HG03175 (cell line): Measurements from ENCODE around the gene GABRG3.
"Not testable (repeated sequence)": the region's sequence is repeated elsewhere in the genome, so short reads cannot be mapped to it uniquely, and the experiment has no call there.

Experiments used
- ATAC-seq: cut with Tn5 transposase; IDR thresholded peaks from one replicate; pipeline ENCODE4 v1.9.1; 2021; ENCODE audit warnings: mild to moderate bottlenecking, moderate library complexity; ENCODE audit not compliant: unreplicated experiment

Gene GABRG3

GRCh38 chr15:27323801-27324200, 352.8 kb downstream of the GABRG3 start:
- no peak for ATAC-seq

- no peak for ATAC-seq
These were observed 354.1 kb downstream of the GABRG3 start for GRCh38 chr15:27324886-27325615.

DNA sequence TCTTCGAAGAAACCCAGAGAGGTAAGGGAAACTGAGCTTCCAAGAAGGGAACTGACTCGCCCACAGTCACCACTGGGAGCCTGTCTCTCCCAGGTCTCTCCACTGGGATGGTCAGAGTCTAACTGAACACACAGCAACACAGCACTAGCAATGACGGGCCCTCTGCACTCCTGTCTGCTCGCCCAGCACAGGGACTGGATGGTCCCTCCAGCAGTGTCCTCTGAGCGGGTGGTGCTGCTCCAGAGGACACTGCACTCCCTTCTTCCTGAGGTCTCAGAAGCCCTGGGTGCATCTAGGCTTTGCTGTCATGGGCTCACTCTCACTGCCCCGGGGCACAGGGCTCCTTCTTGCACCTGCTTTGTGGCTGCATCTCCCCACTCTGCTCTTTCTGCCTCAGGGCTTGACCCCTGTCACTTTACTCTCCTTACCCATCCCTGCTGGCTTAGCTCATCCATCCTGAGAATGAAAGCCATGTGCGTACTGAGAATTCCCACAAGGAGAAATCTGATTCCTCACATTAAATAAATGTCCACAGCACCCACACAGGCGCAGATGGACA, 356.6 kb downstream of the GABRG3 start:
- ATAC-seq = no peak

GRCh38 chr15:27328186-27328585, 357.2 kb downstream of the GABRG3 start:
- no peak for ATAC-seq

DNA sequence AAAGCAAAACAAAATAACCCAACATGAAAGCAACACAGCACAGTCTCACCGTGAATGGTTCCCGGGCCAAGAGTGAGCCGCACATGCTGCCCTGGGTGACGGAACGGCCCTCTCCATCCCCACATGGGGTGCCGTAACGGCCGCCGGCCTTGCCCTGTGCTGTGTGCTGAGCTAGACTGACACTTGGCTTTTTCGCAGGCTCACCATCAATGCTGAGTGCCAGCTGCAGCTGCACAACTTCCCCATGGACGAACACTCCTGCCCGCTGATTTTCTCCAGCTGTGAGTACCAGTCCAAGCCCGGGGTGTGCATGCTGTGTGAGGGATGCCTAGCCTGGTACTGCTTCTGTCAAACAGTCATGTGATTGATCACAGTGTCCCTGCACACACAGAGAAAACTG, 357.6 kb downstream of the GABRG3 start:
- ATAC-seq = no peak

DNA sequence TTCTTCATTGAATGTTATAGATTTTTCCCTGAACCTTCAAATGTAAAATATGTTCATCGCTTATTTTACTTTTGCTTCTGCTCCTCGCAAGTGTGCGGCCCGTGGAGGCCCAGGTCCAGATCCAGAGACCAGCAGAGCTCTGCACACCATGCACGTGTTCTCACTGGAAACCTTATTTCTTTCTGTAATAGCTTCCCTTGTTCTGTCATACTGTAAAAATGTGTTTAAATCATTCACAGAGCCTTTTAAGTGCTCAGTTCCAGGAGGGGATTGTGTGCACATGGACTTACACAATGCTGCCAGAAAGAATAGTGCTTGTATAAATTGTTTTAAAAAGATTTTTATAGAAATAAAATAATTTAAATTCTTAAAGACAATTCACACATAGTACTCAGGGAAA, 359.3 kb downstream of the GABRG3 start:
- no peak for ATAC-seq

DNA sequence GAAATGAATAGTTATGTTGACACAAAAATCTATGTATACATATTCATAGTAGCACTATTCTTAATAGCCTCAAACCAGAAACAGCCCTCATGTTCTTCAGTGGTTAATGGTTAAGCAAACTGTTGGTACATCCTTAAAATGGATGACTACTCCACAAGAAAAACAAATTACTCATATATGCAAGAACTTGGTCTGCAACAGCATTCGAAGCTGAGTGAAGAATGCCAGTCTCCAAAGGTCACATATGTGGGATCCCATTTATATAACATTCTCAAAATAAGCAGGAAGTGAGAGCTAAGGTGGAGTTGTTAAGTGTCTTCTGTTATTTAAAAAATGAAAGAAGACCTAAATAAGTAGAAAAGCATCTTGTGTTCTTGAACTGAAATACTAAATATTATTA, 365.7 kb downstream of the GABRG3 start:
- ATAC-seq = no peak

GRCh38 chr15:27339138-27339537, 368.2 kb downstream of the GABRG3 start:
- ATAC-seq = no peak

GRCh38 chr15:27341780-27342343, 370.9 kb downstream of the GABRG3 start:
- no peak for ATAC-seq

DNA sequence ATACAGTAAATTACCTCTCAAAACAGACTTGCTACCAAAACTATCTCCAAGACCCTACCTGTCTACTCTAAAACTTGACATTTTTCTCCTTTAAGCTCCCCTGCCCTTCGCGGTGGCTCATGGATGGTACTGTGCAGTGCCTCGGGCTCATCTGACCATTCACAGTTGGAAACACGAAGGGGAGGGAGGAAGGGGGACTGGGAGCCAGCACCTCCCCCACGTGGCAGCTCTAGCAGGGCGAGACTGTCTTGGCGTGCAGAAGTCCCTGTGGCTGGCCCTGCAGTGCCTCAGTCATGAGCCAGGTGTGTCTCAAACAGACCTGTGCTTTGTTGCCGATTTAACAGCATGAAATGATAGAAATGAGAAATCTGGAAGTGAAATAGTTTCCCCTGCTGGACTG, 372.0 kb downstream of the GABRG3 start:
- ATAC-seq = no peak

DNA sequence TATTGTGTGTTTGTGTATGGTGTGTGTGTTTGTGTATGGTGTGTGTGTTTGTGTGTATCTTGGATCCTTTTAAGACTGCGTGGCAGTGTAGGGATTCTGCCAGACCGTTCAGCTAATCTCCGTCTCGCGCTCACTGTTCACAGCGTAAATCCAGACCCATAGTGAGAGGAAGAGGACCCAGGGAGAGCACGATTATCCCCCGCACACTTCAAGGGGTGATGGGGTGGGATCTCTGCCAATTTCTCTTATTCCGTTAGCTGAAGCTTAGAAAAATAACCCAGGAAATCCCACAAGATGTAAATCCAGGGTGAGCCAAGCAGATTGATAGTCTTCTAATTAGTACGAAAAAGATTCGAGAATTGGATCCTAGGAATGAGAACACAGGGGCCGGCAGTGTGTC, 381.2 kb downstream of the GABRG3 start:
- no peak for ATAC-seq

DNA sequence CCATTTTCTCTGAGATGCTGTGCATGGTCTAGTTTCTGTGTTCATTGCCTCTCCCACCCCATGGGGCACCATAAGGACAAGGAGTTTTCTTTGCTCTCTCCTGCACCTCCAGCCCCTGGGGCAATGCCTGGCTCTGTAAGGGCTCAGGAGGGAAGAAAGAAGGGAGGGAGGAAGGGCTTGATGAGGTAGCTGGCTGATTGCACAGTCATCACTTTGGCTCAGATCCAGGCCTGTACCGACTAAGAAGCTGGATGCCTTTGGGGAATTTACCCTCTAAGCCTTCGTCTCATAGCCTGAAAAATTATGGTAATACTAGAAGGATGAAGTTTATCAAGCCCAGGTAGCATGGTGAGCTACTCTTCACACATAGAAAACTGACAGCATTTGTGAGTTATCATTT, 382.9 kb downstream of the GABRG3 start:
- no peak for ATAC-seq

- no peak for ATAC-seq
These were observed 387.9 kb downstream of the GABRG3 start for GRCh38 chr15:27358751-27359434.

DNA sequence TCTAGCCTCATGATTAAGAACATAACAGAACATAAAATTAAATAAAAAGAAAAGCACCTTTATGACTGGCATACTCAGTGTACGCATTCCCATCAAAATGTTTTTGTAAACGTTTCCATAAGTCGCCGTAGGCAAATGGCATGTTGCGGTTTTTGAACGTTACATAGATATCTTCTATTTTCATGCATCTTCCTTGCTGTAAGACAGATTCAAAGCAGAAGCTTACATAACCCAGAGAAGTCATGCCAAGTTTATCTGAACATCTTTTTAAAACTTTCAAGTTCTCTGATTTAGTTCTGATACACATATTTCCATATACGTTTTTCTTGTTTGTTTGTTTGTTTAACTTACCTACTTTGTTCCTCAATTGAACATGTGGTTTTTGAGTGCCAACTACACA, 388.6 kb downstream of the GABRG3 start:
- no peak for ATAC-seq

DNA sequence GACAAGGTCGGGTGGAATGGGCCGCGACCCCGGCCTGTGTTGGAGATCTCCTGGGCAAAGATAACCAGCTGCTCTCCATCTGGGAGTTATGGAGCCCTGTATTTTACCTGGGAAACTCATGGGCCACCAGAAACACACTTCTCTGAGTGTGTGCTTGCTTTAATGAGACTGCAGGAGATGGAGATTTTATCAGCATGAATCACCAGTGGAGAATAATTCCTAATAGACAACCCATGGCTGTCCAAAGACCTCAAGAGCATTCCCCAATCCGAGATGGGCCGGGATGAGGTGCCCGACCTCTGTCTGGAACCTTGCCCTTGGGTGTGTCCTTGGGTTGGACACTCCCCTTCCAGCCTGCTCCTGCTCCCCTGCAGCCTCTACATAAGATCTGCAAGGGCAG, 389.3 kb downstream of the GABRG3 start:
- no peak for ATAC-seq

DNA sequence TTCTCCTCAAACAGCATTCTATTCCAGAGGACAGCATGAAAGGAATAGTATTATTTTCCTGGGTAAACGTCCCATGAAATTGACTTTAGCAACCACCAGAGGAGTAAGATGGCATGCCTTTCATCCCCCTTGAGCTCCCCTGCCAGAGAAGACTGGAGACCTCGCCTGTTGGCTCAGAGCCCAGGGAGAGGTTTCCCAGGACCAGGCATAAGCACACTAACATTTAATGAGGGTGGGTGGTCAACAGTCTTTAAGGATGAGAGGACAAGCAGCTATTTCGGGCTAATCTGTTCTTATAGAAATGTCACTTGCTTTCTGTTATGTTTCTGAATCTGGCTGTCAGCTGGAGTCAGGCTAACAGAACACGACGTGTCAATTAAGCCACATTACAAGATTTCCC, 390.5 kb downstream of the GABRG3 start:
- no peak for ATAC-seq

DNA sequence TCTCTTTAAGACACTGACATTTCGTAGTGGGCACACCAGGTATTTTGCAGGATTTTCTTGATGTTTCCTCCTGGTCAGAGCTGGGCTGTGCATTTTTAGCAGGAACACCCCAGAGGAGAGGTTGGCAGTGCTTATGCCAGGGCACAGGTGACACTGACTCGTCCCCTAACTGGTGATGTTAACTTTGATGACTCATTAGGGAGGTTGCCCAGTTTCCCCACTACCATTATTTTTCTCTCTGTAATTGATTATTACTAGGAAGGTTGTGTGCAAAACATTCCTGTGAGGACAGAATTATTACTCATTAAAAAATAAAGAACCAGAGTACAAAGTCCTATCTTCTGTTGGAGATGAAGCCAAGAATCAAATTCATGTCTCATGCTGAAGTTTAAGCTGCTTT, 394.5 kb downstream of the GABRG3 start:
- no peak for ATAC-seq

- ATAC-seq = not testable (repeated sequence)
These were observed 406.4 kb downstream of the GABRG3 start for GRCh38 chr15:27377391-27377790.

DNA sequence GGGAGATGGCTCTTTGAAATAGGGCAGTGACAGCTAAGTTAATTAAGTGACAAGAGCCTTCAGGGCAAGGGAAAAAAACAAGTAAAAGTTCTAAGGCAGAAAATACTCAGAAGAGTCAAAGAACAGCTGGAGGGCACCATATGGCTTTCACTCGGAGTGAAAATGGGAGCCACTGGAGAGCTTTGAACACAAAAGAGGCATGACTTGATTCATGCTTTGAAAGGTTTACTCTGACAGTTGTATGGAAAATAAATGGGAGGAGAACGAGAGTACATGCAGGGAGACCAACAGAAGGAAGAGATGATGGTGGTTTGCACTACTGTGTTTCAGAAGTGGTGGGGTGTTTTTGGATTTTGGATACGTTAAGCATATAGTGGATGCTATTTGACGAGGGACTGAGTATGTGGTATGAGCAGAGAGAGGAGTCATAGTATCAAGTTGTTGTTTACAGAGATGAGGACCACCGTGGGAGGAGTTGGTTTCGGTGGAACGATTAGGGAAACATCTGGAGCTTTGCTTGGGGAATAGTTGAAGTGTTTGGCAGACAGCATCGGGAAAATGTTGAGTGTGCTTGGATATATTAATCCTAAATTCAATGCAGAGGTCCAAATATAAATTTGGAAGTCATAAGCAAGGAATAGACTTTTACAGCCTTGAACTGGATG, 411.5 kb downstream of the GABRG3 start:
- ATAC-seq = no peak

GRCh38 chr15:27383726-27384125, 412.7 kb downstream of the GABRG3 start:
- no peak for ATAC-seq

- ATAC-seq = no peak
These were observed 421.2 kb downstream of the GABRG3 start for GRCh38 chr15:27392163-27392562.
